Keratinocyte (primary cell): ENCODE results near the gene CIAO1. TPM values are rescaled to one million over a fixed set of nuclear protein-coding genes. Genes with fewer than 3 reads are reported as not detected.
A peak's percentile ranks its signal among the peaks of the same experiment; 100 is the strongest.

ENCODE experiments used
- DNase-seq: peaks from one replicate; pipeline ENCODE4 v3.0.0-alpha.2; 2011; ENCODE audit warnings: low read depth, missing footprints, low spot score
- FAIRE-seq: peaks from 2 replicates; lab custom pipeline; 2011; peaks lifted over from hg19 to GRCh38; lab: Jason Lieb, UNC
- H2AFZ ChIP-seq: 2 replicates; pipeline ENCODE4 v1.6.0; 2012; ENCODE audit warnings: low read length, control low read depth, inconsistent platforms; ENCODE audit not compliant: control insufficient read depth
- H3K27ac ChIP-seq: 2 replicates; pipeline ENCODE4 v1.5.1; 2011; ENCODE audit warnings: low read length; ENCODE audit not compliant: control insufficient read depth, insufficient read depth
- H3K27me3 ChIP-seq: 3 replicates; pipeline ENCODE4 v1.6.0; 2011; ENCODE audit warnings: low read length; ENCODE audit not compliant: control insufficient read depth, insufficient read depth; ENCODE audit errors: extremely low read depth
- H3K36me3 ChIP-seq, 2 experiments: 2 replicates in 1 of 2; 3 replicates in 1 of 2; pipeline ENCODE4 v1.5.1; 2011; ENCODE audit warnings: low read length in 2 of 2, mild to moderate bottlenecking in 1 of 2; ENCODE audit not compliant: control insufficient read depth in 2 of 2, insufficient read depth in 2 of 2; ENCODE audit errors: extremely low read depth in 1 of 2
- H3K4me1 ChIP-seq: 3 replicates; pipeline ENCODE4 v1.5.1; 2011; ENCODE audit warnings: low read length; ENCODE audit not compliant: control insufficient read depth, insufficient read depth; ENCODE audit errors: extremely low read depth
- H3K4me2 ChIP-seq: 3 replicates; pipeline ENCODE4 v1.6.0; 2011; ENCODE audit warnings: low read depth, low read length; ENCODE audit not compliant: control insufficient read depth, insufficient read depth; ENCODE audit errors: extremely low read depth
- H3K4me3 ChIP-seq, 3 experiments: fragments of 200-600 bp in 1 of 3; sonication (generic) in 1 of 3; 2 replicates in 2 of 3; 3 replicates in 1 of 3; pipeline ENCODE4 v1.5.1; 2011 to 2016; ENCODE audit warnings: low read length in 3 of 3, mild to moderate bottlenecking in 3 of 3, control low read depth in 2 of 3, inconsistent platforms in 1 of 3, low read depth in 1 of 3, mixed read lengths in 1 of 3, mixed run types in 1 of 3, moderate library complexity in 1 of 3; ENCODE audit not compliant: control insufficient read depth in 2 of 3, insufficient read depth in 2 of 3; ENCODE audit errors: extremely low read depth in 1 of 3
- H3K79me2 ChIP-seq: 2 replicates; pipeline ENCODE4 v1.6.0; 2012; ENCODE audit warnings: low read length; ENCODE audit not compliant: control insufficient read depth, insufficient read depth
- H3K9ac ChIP-seq: 3 replicates; pipeline ENCODE4 v1.6.0; 2011; ENCODE audit warnings: low read length; ENCODE audit not compliant: control insufficient read depth, insufficient read depth; ENCODE audit errors: extremely low read depth
- H3K9me1 ChIP-seq: 3 replicates; pipeline ENCODE4 v1.6.0; 2011; ENCODE audit warnings: low read length; ENCODE audit not compliant: control insufficient read depth, insufficient read depth; ENCODE audit errors: extremely low read depth
- H3K9me3 ChIP-seq: 2 replicates; pipeline ENCODE4 v1.5.1; 2012; ENCODE audit warnings: low read depth, low read length; ENCODE audit not compliant: control insufficient read depth
- H4K20me1 ChIP-seq: 3 replicates; pipeline ENCODE4 v1.6.0; 2011; ENCODE audit warnings: low read length; ENCODE audit not compliant: control insufficient read depth, insufficient read depth; ENCODE audit errors: extremely low read depth
- EZH2 ChIP-seq: IDR thresholded peaks from one replicate; pipeline ENCODE4 v1.6.1; 2012; ENCODE audit warnings: inconsistent platforms, mild to moderate bottlenecking, low read length, moderate library complexity
- dilution Hi-C: fragments of 300-500 bp; cut with MboI; formaldehyde crosslinking; loops from one replicate; pipeline ENCODE4 v1.7.0; 2020; ENCODE audit warnings: low sequenced_read_pairs; ENCODE audit not compliant: extremely low pct_ligation_motif_present
- polyA plus RNA-seq, 5 experiments: library from polyadenylated mRNA; depleted of rRNA in 3 of 5; stranded (reverse) in 3 of 5; stranded (forward) in 1 of 5; unstranded in 1 of 5; fragments of >200 nt; gene quantifications; 1 replicate in 1 of 5; 2 replicates in 3 of 5; 3 replicates in 1 of 5; pipeline versions ENCODE4 v1.2.1 to v1.2.3, GENCODE V29; 2011 to 2012; ENCODE audit warnings: missing spikeins in 2 of 5, low read depth in 1 of 5, low replicate concordance in 1 of 5
- TF ChIP-seq, protein P1 (sequence below), 3 experiments: IDR thresholded peaks in 1 of 3; conservative IDR thresholded peaks in 1 of 3; optimal IDR thresholded peaks in 1 of 3; 2 replicates in 2 of 3; 3 replicates in 1 of 3; pipeline versions ENCODE3 to v1.5.1; 2011; ENCODE audit warnings: low read length in 3 of 3, mild to moderate bottlenecking in 3 of 3, moderate library complexity in 2 of 3, control low read depth in 1 of 3, inconsistent platforms in 1 of 3; ENCODE audit not compliant: insufficient read depth in 2 of 3; ENCODE audit errors: extremely low read depth in 1 of 3

The CIAO1 gene
- polyA plus RNA-seq, 1 donor (not counting 4 experiments of a cell fraction or from before 2014, with no cell fraction given) = 67.4 TPM

DNA sequence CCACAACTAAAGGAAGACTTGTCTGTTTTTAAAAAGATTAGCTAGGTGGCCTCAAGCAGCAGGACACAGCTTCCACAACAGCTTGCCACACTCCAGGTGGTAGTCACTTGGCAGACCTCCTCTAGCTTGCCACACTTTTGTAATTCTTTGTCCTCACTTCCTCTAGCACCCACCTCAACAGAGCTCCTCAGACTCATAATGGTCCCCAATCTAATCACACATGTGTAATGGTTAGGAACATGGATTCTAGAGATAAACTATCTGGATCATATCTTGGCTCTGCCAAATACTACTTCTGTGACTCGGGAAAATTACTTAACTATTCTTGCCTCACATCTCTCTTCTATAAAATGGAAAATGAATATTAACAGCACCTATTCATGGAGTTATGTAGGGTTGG lies 35.8 kb downstream of the CIAO1 start:
- FAIRE-seq = no peak
- no peak overlapping the region for H3K4me3 ChIP-seq

DNA sequence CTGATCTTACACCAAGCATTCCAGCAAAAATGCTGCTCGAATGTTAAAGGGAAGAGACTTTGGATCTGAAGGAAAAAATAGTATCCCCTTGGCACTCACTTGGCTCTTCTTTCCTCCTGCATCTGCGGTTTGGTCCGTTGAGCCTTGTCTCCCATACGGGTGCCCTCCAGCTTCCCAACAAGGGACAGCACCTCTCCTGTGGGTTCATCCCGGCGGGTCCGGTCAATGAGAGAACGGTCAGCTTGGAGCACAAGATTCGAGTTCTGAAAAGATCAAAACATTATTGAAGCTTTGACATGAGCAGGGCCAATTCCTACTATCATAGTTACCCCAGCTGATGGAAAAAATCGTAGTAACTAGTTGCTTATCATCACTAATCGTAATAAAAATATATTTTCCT lies 38.6 kb downstream of the CIAO1 start:
- no peaks in the 10 kb centered on the region for H3K27me3 ChIP-seq
- peak overlapping the region; percentile 94 for H3K4me2 ChIP-seq
- peaks cover 13% of the 10 kb centered on the region for H3K4me1 ChIP-seq
- no peak for DNase-seq
- TF ChIP-seq, protein P1, sequence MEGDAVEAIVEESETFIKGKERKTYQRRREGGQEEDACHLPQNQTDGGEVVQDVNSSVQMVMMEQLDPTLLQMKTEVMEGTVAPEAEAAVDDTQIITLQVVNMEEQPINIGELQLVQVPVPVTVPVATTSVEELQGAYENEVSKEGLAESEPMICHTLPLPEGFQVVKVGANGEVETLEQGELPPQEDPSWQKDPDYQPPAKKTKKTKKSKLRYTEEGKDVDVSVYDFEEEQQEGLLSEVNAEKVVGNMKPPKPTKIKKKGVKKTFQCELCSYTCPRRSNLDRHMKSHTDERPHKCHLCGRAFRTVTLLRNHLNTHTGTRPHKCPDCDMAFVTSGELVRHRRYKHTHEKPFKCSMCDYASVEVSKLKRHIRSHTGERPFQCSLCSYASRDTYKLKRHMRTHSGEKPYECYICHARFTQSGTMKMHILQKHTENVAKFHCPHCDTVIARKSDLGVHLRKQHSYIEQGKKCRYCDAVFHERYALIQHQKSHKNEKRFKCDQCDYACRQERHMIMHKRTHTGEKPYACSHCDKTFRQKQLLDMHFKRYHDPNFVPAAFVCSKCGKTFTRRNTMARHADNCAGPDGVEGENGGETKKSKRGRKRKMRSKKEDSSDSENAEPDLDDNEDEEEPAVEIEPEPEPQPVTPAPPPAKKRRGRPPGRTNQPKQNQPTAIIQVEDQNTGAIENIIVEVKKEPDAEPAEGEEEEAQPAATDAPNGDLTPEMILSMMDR (optimal IDR thresholded peaks at IDR 0.05 in 1 of 3, IDR thresholded peaks at IDR 0.05 in 1 of 3, conservative IDR thresholded peaks at IDR 0.05 in 1 of 3; ENCODE audit: extremely low read depth in 1 of 3, insufficient read depth in 2 of 3, low read length in 3 of 3) = no peak
- no peak for TF ChIP-seq EZH2
- no peaks in the 10 kb centered on the region for H3K9me3 ChIP-seq
- H3K4me3 ChIP-seq = peak overlapping the region; percentile 75 to 98 (median 96)
- H3K27ac ChIP-seq = peak overlapping the region; percentile 94
- H2AFZ ChIP-seq = no peak overlapping the region
- peaks cover 26% of the 10 kb centered on the region in 2 experiments for H3K36me3 ChIP-seq
- H3K9ac ChIP-seq = peak overlapping the region; percentile 96
- no peaks in the 10 kb centered on the region for H4K20me1 ChIP-seq
- peaks cover 3% of the 10 kb centered on the region for H3K9me1 ChIP-seq
- dilution Hi-C loops = no loop called here
- peaks cover 45% of the 10 kb centered on the region for H3K79me2 ChIP-seq
- FAIRE-seq = no peak

More for the DNA sequence above, 35.8 kb downstream of the CIAO1 start:
- Histone ChIP-seq H4K20me1 (no peaks in the 10 kb centered on the region), H3K27ac (no peak overlapping the region), H3K9me3 (no peaks in the 10 kb centered on the region), H3K9ac (no peak overlapping the region), H3K9me1 (peaks cover 3% of the 10 kb centered on the region), H2AFZ (no peak overlapping the region), H3K4me1 (peaks cover 13% of the 10 kb centered on the region), H3K36me3 (peaks cover 41 to 44% of the 10 kb centered on the region in 2 experiments), H3K27me3 (no peaks in the 10 kb centered on the region), H3K79me2 (peaks cover 45% of the 10 kb centered on the region), H3K4me2 (no peak overlapping the region)
- no peak for DNase-seq
- no peak for TF ChIP-seq EZH2
- TF ChIP-seq, protein P1 (optimal IDR thresholded peaks at IDR 0.05 in 1 of 3, IDR thresholded peaks at IDR 0.05 in 1 of 3, conservative IDR thresholded peaks at IDR 0.05 in 1 of 3; ENCODE audit: extremely low read depth in 1 of 3, insufficient read depth in 2 of 3, low read length in 3 of 3) = no peak
- dilution Hi-C loops = no loop called here
